IPS-18c (cell line): ENCODE results near the gene NVL.

Source experiments
- H3K4me3 ChIP-seq: 2 replicates; pipeline ENCODE4 v1.7.0; 2013; ENCODE audit warnings: low read depth, mild to moderate bottlenecking, low read length, moderate library complexity; ENCODE audit not compliant: insufficient read depth
- H3K9me3 ChIP-seq: one replicate; pipeline ENCODE4 v1.6.1; 2013; ENCODE audit warnings: mild to moderate bottlenecking, low read length, moderate library complexity; ENCODE audit not compliant: control insufficient read depth, insufficient read depth

The NVL gene

DNA sequence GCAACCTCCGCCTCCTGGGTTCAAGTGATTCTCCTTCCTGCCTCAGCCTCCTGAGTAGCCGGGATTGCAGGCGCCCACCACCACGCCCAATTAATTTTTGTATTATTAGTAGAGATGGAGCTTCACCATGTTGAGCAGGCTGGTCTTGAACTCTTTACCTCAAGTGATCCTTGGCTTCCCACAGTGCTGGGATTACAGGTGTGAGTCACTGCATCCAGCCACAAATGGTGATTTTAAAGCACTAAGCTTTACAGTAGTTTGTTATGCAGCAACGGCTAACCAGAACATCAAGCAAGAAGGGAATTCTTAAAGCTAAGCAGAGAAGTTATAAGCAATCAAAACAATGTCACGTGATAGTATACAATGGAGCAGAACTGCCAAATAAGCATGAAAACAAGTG, 65.7 kb downstream of the NVL start:
- no peak overlapping the region for H3K4me3 ChIP-seq
- H3K9me3 ChIP-seq: peaks cover 2% of the 10 kb centered on the region

- Histone ChIP-seq H3K4me3 (no peak overlapping the region), H3K9me3 (peaks cover 2% of the 10 kb centered on the region)
Observed at GRCh38 chr1:224262373-224263054, 67.5 kb downstream of the NVL start.

- Histone ChIP-seq H3K4me3 (no peak overlapping the region), H3K9me3 (peaks cover 4% of the 10 kb centered on the region)
Observed at GRCh38 chr1:224259986-224260385, 70.0 kb downstream of the NVL start.

DNA sequence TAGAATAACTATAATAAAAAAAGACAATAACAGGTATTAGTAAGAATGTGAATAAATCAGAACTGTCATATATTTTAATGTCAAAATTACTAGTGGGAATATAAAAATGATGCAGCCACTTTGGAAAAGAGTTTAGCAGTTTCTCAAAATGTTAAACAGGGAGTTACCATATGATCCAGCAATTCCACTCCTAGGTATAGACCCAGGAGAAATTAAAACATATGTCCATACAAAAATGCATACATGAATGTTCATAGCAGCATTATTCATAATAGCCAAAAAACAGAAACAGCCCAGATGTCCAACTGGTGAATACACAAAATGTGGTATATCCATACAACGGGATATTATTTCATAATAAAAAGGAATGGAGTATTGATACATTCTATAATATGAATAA, 71.6 kb downstream of the NVL start:
- H3K9me3 ChIP-seq: peaks cover 4% of the 10 kb centered on the region
- no peak overlapping the region for H3K4me3 ChIP-seq

DNA sequence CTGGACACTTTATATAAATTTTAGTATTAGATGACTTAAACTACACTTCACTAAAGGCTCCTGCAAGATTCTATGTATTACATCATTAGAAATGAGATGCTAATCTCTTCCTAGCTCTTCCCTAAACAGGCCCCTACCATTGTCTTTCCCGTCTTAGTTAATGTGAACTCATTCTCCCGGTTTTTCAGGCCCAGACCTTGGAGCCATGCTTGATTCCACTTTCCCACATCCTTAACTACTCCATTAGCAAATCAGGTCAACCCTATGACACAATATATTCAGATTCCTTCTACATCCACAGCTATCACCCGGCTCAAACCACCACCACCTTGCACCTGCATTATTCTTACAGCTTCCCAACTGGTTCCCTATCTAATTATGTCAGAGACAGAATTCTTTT, 73.3 kb downstream of the NVL start:
- H3K9me3 ChIP-seq: peaks cover 4% of the 10 kb centered on the region
- H3K4me3 ChIP-seq: no peak overlapping the region

DNA sequence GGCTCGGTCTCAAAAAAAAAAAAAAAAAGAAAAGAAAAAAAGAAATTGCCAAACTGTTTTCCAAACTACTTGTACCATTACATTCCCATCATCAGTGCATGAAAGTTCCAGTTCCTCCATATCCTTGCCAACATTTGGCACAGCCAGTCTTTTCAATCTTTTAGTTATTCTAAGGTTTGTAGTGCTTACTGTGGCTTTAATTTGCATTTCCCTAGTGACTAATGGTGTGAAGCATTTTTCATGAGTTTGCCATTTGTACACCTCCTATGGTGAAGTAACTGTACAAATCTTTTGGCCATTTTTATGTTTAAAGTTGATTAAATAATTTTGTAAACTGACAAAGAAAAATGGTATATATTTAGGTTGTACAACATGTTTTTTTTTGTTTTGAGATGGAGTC, 76.3 kb downstream of the NVL start:
- H3K9me3 ChIP-seq: peaks cover 4% of the 10 kb centered on the region

DNA sequence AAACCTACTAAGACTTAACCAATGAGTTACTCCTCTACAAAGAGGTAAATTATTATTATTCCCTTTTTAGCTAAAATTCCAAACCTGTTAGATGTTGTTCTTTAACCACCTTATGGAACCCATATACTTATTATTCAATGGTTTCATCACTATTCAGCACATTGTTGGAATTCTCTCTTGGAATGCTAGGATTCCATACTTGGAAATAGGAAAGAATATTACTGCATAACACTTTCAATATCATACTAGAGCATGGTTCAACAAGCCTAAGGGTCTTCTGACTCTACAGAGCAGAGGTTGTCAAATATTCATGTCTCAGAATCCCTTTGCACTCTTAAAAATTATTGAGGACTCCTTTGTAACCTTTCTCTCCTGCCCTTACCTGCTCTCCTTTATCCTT, 77.5 kb downstream of the NVL start:
- Histone ChIP-seq H3K4me3 (no peak overlapping the region), H3K9me3 (peaks cover 4% of the 10 kb centered on the region)

More for the DNA sequence above, 76.3 kb downstream of the NVL start:
- H3K4me3 ChIP-seq: no peak overlapping the region

DNA sequence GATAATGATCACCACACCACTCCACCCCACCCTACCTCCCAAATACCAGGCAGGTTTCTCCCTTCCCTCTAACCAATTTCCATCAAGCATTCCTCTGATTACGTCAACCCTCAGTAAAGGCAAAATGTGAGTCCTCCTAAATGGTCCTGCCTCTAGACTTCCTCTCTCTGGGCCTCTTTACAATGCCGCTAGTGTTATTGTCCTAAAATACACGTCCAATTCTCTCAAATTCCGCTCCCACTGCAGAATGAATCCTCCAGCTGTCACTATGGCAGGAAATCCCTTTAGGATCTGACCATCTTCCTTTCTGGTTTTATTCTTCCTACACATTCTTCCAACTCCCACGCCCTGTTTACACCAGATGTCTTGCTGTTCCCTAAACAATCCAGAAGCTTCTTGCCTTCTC, 78.2 kb downstream of the NVL start:
- H3K9me3 ChIP-seq: peaks cover 3% of the 10 kb centered on the region
- no peak overlapping the region for H3K4me3 ChIP-seq

DNA sequence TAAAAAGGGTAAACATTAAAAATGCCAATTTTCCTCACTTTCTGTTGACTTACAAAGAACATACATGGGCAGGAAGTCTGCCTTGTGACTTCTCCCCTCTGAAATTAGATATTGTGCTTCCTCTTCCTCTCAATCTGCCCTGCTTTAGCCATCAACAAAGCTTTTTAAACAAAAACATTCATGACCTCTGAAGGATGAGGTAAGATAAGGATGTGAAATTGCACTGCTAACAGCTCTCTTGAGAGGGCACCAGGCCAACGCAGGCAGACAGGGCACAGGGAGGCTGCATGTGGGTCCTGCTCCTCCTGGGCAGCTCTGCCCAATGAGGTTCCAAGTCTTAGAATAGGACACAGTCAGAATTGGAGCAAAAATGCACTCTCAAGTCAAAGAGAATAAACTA, 84.8 kb downstream of the NVL start:
- Histone ChIP-seq H3K4me3 (no peak overlapping the region), H3K9me3 (no peaks in the 10 kb centered on the region)

GRCh38 chr1:224238756-224239155, 91.2 kb downstream of the NVL start:
- Histone ChIP-seq H3K4me3 (no peak overlapping the region), H3K9me3 (no peaks in the 10 kb centered on the region)

- H3K9me3 ChIP-seq: no peaks in the 10 kb centered on the region
- no peak overlapping the region for H3K4me3 ChIP-seq
Observed at GRCh38 chr1:224238212-224238611, 91.8 kb downstream of the NVL start.

DNA sequence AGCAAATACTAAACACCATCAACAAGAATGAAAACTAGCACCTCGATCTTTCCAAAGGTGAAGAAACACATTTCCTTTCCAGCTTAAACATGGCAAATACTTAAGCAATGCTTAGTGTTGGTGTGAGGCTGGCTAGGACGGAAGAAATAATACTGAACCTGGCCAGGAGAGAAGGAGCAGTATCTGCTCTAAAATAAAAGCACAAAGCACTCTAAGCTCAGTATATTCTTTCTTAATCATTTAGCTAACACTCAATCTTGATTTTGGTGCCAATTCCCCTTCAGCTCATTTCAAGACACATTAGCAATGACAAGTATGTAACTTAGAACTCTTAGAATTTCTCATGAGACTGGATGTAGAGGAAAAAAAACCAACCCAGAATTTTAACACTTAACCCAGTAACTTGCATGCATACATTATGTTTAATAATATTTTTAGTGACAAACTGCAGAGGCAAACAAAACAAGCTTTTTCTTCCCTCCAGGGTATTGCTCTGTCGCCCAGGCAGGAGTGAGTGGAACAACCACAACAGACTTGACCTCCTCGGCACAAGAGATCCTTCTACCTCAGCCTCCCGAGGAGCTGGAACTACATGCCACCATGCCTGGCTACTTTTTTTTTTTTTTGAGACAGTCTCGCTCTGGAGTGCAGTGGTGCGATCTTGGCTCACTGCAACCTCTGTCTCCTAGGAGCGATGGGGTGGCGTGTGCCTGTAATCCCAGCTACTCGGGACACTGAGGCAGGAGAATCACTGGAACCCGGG, 92.7 kb downstream of the NVL start:
- no peaks in the 10 kb centered on the region for H3K9me3 ChIP-seq
- no peak overlapping the region for H3K4me3 ChIP-seq

DNA sequence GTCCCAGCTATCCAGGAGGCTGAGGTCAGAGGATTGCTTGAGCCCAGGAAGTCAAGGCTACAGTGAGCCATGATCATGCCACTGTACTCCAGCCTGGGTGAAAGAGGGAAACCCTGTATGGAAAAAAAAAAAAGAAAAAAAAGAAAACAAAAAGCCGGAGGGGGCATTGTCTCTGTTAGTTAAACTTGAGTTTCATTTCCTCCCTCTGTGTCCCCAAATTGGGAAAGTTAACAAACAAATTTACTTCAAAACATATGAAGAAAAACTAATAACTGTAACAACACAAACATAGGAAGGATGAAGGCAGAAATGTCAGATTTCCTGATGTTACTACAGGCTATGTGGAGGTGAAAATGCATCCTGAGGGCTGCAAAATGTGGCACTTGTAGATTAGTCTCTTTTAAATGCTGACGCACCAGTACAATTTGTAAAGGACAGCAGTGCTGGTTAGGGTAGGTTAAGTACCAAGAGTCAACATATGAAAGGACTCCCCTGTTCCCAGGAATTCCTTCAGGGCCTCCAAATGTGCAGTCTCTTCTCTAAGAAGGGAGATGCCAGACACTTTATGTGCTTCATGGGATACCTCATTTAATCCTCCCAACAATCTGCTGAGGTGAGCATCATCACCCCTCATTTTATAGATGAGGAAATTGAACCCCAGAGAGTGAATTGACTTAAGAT, 94.0 kb downstream of the NVL start:
- Histone ChIP-seq H3K4me3 (no peak overlapping the region), H3K9me3 (no peaks in the 10 kb centered on the region)

GRCh38 chr1:224234017-224234416, 96.0 kb downstream of the NVL start:
- Histone ChIP-seq H3K4me3 (no peak overlapping the region), H3K9me3 (no peaks in the 10 kb centered on the region)

DNA sequence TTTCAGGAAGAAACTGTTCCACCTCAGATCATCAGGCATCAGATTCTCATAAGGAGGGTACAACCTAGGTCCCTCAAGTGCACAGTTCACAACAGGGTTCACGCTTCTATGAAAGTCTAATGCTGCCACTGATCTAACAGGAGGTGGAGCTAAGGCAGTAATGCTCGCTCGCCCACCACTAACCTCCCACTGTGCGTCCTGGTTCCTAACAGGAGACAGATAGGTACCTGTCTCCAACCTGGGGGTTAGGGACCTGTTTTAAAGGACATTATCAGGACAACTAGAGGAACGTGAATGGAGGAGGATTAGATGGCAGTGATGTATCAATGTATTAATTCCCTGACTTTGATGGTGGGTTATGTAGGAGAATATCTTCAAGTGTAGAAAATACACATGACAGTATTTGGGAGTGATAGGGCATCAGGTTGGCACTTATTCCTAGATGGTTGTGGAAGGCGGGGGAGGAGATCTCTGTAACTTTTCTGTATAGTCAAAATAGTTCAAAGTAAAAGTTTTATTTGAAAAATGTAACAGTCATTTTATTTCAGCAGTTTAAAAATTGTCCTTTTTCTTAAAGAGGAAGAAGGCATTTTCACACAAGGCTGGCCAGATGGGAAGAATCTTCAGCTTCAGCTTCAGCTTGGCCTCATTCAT, 103.0 kb downstream of the NVL start:
- no peak overlapping the region for H3K4me3 ChIP-seq

GRCh38 chr1:224223819-224224714, 105.9 kb downstream of the NVL start:
- Histone ChIP-seq H3K4me3 (no peak overlapping the region), H3K9me3 (no peaks in the 10 kb centered on the region)

More for the DNA sequence above, 103.0 kb downstream of the NVL start:
- no peaks in the 10 kb centered on the region for H3K9me3 ChIP-seq

GRCh38 chr1:224219612-224220059, 110.3 kb downstream of the NVL start:
- no peak overlapping the region for H3K4me3 ChIP-seq
- no peaks in the 10 kb centered on the region for H3K9me3 ChIP-seq
